ENCODE data around the gene COPS7B. TPM values are rescaled to one million over a fixed set of nuclear protein-coding genes. Genes with fewer than 3 reads are reported as not detected.

COPS7B gene
- polyA plus RNA-seq, 1 donor (not counting 4 experiments of a cell fraction or from before 2014, with no cell fraction given): 53.3 TPM

GRCh38 chr2:231761735-231762134, 24.5 kb upstream of the COPS7B start:
- TF ChIP-seq, protein P1, sequence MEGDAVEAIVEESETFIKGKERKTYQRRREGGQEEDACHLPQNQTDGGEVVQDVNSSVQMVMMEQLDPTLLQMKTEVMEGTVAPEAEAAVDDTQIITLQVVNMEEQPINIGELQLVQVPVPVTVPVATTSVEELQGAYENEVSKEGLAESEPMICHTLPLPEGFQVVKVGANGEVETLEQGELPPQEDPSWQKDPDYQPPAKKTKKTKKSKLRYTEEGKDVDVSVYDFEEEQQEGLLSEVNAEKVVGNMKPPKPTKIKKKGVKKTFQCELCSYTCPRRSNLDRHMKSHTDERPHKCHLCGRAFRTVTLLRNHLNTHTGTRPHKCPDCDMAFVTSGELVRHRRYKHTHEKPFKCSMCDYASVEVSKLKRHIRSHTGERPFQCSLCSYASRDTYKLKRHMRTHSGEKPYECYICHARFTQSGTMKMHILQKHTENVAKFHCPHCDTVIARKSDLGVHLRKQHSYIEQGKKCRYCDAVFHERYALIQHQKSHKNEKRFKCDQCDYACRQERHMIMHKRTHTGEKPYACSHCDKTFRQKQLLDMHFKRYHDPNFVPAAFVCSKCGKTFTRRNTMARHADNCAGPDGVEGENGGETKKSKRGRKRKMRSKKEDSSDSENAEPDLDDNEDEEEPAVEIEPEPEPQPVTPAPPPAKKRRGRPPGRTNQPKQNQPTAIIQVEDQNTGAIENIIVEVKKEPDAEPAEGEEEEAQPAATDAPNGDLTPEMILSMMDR (optimal IDR thresholded peaks at IDR 0.05 in 1 of 3, IDR thresholded peaks at IDR 0.05 in 1 of 3, conservative IDR thresholded peaks at IDR 0.05 in 1 of 3; ENCODE audit: extremely low read depth in 1 of 3, insufficient read depth in 2 of 3, low read length in 3 of 3): no peak
- no peak for TF ChIP-seq EZH2 (IDR thresholded peaks at IDR 0.05; ENCODE audit: low read length)
- H3K27me3 ChIP-seq (ENCODE audit: control insufficient read depth, extremely low read depth, insufficient read depth, low read length): no peaks in the 10 kb centered on the region
- dilution Hi-C loops (cut with MboI; ENCODE audit: extremely low pct_ligation_motif_present, low sequenced_read_pairs): no loop called here
- no peaks in the 10 kb centered on the region for H3K36me3 ChIP-seq (ENCODE audit: control insufficient read depth in 2 of 2, extremely low read depth in 1 of 2, insufficient read depth in 2 of 2, low read length in 2 of 2)
- DNase-seq (ENCODE audit: low read depth, low spot score) (no peak), FAIRE-seq (no peak)
- H4K20me1 ChIP-seq (ENCODE audit: control insufficient read depth, extremely low read depth, insufficient read depth, low read length): no peaks in the 10 kb centered on the region
- no peaks in the 10 kb centered on the region for H3K9me3 ChIP-seq (ENCODE audit: control insufficient read depth, low read depth, low read length)
- no peak overlapping the region for H3K4me2 ChIP-seq (ENCODE audit: control insufficient read depth, extremely low read depth, insufficient read depth, low read depth, low read length)
- no peaks in the 10 kb centered on the region for H3K4me1 ChIP-seq (ENCODE audit: control insufficient read depth, extremely low read depth, insufficient read depth, low read length)
- no peak overlapping the region for H3K27ac ChIP-seq (ENCODE audit: control insufficient read depth, insufficient read depth, low read length)
- no peaks in the 10 kb centered on the region for H3K9me1 ChIP-seq (ENCODE audit: control insufficient read depth, extremely low read depth, insufficient read depth, low read length)
- H2AFZ ChIP-seq (ENCODE audit: control insufficient read depth, low read length): no peak overlapping the region
- no peak overlapping the region for H3K9ac ChIP-seq (ENCODE audit: control insufficient read depth, extremely low read depth, insufficient read depth, low read length)
- no peaks in the 10 kb centered on the region for H3K79me2 ChIP-seq (ENCODE audit: control insufficient read depth, insufficient read depth, low read length)
- H3K4me3 ChIP-seq (ENCODE audit: control insufficient read depth in 2 of 3, extremely low read depth in 1 of 3, insufficient read depth in 2 of 3, low read depth in 1 of 3, low read length in 3 of 3): no peak overlapping the region

GRCh38 chr2:231764124-231764523, 22.1 kb upstream of the COPS7B start:
- Histone ChIP-seq H3K36me3 (ENCODE audit: control insufficient read depth in 2 of 2, extremely low read depth in 1 of 2, insufficient read depth in 2 of 2, low read length in 2 of 2) (no peaks in the 10 kb centered on the region), H3K4me1 (ENCODE audit: control insufficient read depth, extremely low read depth, insufficient read depth, low read length) (no peaks in the 10 kb centered on the region), H4K20me1 (ENCODE audit: control insufficient read depth, extremely low read depth, insufficient read depth, low read length) (no peaks in the 10 kb centered on the region), H3K4me3 (ENCODE audit: control insufficient read depth in 2 of 3, extremely low read depth in 1 of 3, insufficient read depth in 2 of 3, low read depth in 1 of 3, low read length in 3 of 3) (no peak overlapping the region), H3K27ac (ENCODE audit: control insufficient read depth, insufficient read depth, low read length) (no peak overlapping the region), H3K9ac (ENCODE audit: control insufficient read depth, extremely low read depth, insufficient read depth, low read length) (no peak overlapping the region), H3K9me1 (ENCODE audit: control insufficient read depth, extremely low read depth, insufficient read depth, low read length) (no peaks in the 10 kb centered on the region), H3K4me2 (ENCODE audit: control insufficient read depth, extremely low read depth, insufficient read depth, low read depth, low read length) (no peak overlapping the region), H3K9me3 (ENCODE audit: control insufficient read depth, low read depth, low read length) (no peaks in the 10 kb centered on the region), H2AFZ (ENCODE audit: control insufficient read depth, low read length) (no peak overlapping the region), H3K27me3 (ENCODE audit: control insufficient read depth, extremely low read depth, insufficient read depth, low read length) (no peaks in the 10 kb centered on the region), H3K79me2 (ENCODE audit: control insufficient read depth, insufficient read depth, low read length) (no peaks in the 10 kb centered on the region)
- TF ChIP-seq EZH2 (IDR thresholded peaks at IDR 0.05; ENCODE audit: low read length): no peak
- TF ChIP-seq, protein P1 (optimal IDR thresholded peaks at IDR 0.05 in 1 of 3, IDR thresholded peaks at IDR 0.05 in 1 of 3, conservative IDR thresholded peaks at IDR 0.05 in 1 of 3; ENCODE audit: extremely low read depth in 1 of 3, insufficient read depth in 2 of 3, low read length in 3 of 3): no peak
- no peak for FAIRE-seq
- dilution Hi-C loops (cut with MboI; ENCODE audit: extremely low pct_ligation_motif_present, low sequenced_read_pairs): no loop called here
- no peak for DNase-seq (ENCODE audit: low read depth, low spot score)

Data from keratinocyte (primary cell).